Measurements from ENCODE around the gene OXA1L.
"Not testable (repeated sequence)": the region's sequence is repeated elsewhere in the genome, so short reads cannot be mapped to it uniquely, and the experiment has no call there.

Gene OXA1L

GRCh38 chr14:22766457-22767322, at the start of gene OXA1L:
Gene OXA1L (plus strand): TSS chr14:22766688. CDS start chr14:22766702, 14 bp downstream.
- TF ChIP-seq, protein P1, sequence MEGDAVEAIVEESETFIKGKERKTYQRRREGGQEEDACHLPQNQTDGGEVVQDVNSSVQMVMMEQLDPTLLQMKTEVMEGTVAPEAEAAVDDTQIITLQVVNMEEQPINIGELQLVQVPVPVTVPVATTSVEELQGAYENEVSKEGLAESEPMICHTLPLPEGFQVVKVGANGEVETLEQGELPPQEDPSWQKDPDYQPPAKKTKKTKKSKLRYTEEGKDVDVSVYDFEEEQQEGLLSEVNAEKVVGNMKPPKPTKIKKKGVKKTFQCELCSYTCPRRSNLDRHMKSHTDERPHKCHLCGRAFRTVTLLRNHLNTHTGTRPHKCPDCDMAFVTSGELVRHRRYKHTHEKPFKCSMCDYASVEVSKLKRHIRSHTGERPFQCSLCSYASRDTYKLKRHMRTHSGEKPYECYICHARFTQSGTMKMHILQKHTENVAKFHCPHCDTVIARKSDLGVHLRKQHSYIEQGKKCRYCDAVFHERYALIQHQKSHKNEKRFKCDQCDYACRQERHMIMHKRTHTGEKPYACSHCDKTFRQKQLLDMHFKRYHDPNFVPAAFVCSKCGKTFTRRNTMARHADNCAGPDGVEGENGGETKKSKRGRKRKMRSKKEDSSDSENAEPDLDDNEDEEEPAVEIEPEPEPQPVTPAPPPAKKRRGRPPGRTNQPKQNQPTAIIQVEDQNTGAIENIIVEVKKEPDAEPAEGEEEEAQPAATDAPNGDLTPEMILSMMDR (IDR thresholded peaks at IDR 0.05; ENCODE audit: borderline replicate concordance, insufficient read depth, low read depth, low read length): no peak

GRCh38 chr14:22718091-22718490, 48.4 kb upstream of the OXA1L start:
- TF ChIP-seq, protein P1 (IDR thresholded peaks at IDR 0.05; ENCODE audit: borderline replicate concordance, insufficient read depth, low read depth, low read length): no peak
- no peak overlapping the region for H3K4me3 ChIP-seq (ENCODE audit: low read depth, low read length)

More at GRCh38 chr14:22766457-22767322, at the start of gene OXA1L:
- peak within 1 kb of the TSS; percentile 51 for H3K4me3 ChIP-seq (ENCODE audit: low read depth, low read length)

- TF ChIP-seq, protein P1 (IDR thresholded peaks at IDR 0.05; ENCODE audit: borderline replicate concordance, insufficient read depth, low read depth, low read length): no peak
These were observed 45.3 kb upstream of the OXA1L start for GRCh38 chr14:22721213-22721612.

GRCh38 chr14:22723815-22724214, 42.7 kb upstream of the OXA1L start:
- H3K4me3 ChIP-seq (ENCODE audit: low read depth, low read length): no peak overlapping the region
- TF ChIP-seq, protein P1 (IDR thresholded peaks at IDR 0.05; ENCODE audit: borderline replicate concordance, insufficient read depth, low read depth, low read length): no peak

More at GRCh38 chr14:22721213-22721612, 45.3 kb upstream of the OXA1L start:
- H3K4me3 ChIP-seq (ENCODE audit: low read depth, low read length): no peak overlapping the region

- H3K4me3 ChIP-seq (ENCODE audit: low read depth, low read length): not testable (repeated sequence)
These were observed 41.6 kb upstream of the OXA1L start for GRCh38 chr14:22724847-22725246.

DNA sequence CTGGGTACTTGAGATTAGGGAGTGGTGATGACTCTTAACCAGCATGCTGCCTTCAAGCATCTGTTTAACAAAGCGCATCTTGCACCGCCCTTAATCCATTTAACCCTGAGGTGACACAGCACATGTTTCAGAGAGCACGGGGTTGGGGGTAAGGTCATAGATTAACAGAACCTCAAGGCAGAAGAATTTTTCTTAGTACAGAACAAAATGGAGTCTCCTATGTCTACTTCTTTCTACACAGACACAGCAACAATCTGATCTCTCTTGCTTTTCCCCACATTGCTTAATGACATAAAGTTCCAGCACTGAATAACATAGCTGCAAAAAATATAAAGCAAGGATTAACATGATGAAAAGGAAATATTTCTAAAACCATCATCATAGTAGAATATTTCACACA, 41.1 kb upstream of the OXA1L start:
- not testable (repeated sequence) for H3K4me3 ChIP-seq (ENCODE audit: low read depth, low read length)

DNA sequence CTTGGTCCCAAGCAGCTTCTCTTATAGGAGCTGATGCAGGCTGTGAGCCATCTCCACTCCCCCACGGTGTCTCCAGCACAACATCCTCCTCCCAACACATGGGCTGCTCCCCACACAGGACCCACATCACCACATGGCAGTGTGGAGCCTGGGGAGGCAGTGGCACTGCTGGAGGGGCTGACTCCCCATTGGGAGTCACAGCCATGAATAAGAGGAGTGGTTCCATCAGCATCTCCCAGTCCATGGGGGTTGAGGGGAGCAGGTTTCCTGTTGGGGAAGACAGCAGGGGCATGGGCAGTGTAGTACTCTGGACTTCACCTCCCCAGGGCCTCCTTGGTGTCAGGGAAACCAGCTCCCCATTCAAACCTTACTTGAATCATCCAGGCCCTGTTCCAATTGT, 40.5 kb upstream of the OXA1L start:
- no peak overlapping the region for H3K4me3 ChIP-seq (ENCODE audit: low read depth, low read length)
- TF ChIP-seq, protein P1 (IDR thresholded peaks at IDR 0.05; ENCODE audit: borderline replicate concordance, insufficient read depth, low read depth, low read length): no peak

DNA sequence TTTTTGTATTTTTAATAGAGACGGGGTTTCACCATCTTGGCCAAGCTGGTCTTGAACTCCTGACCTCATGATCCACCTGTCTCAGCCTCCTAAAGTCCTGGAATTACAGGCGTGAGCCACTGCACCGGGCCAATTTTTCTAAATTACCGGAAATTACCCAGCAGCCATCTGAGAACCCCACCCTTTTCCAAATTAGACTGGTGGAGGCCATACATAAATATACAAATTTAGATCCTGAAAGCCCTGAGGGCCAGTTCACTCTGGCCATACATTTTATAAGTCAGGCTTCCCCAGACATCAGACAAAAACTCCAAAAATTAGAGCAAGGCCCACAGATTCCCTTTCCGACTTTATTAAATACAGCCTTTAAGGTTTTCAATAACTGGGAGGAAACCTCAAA, 34.4 kb upstream of the OXA1L start:
- not testable (repeated sequence) for H3K4me3 ChIP-seq (ENCODE audit: low read depth, low read length)
